Coronary artery (tissue), 2 donors: Measurements from ENCODE around the gene INO80B.
"Not testable (repeated sequence)": the region's sequence is repeated elsewhere in the genome, so short reads cannot be mapped to it uniquely, and the experiment has no call there.

Source experiments
- DNase-seq: peaks from one replicate; pipeline ENCODE4 v3.0.0-alpha.2; 2017; ENCODE audit warnings: low spot score
- H3K27ac ChIP-seq, 2 donors: fragments of 200-600 bp; sonication (generic); one replicate each; pipeline ENCODE4 v1.5.1; 2016 to 2019
- H3K4me3 ChIP-seq: fragments of 200-600 bp; sonication (generic); 2 replicates; pipeline ENCODE4 v1.5.1; 2016; ENCODE audit warnings: mild to moderate bottlenecking, moderate library complexity
- TF ChIP-seq, protein P1 (sequence below): fragments of 200-600 bp; sonication (generic); IDR thresholded peaks from one replicate; pipeline ENCODE4 v1.5.1; 2019; ENCODE audit warnings: antibody characterized with exemption

The INO80B gene

DNA sequence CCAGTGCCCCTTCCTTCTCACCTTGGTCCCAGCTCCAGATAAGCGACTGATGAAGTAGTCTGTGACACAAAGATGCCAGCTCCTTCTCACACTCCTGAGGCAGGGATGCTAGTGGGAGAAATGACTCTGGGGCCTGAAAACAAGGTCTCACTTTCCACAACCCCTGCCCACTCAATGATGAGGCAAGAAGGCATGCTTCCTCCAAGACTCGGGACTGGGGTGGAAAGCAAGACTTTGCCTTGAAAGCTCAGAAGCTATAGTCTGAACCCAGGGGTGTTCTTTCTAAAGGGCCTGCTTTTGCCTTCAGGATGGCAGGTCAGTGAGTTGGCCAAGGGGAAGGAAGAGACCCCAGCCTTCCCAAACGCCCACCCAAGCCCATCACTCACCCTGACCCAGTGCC, 26.5 kb downstream of the INO80B start:
- peak overlapping the region; percentile 80 for H3K4me3 ChIP-seq
- H3K27ac ChIP-seq: no peak overlapping the region
- no peak for DNase-seq
- TF ChIP-seq, protein P1, sequence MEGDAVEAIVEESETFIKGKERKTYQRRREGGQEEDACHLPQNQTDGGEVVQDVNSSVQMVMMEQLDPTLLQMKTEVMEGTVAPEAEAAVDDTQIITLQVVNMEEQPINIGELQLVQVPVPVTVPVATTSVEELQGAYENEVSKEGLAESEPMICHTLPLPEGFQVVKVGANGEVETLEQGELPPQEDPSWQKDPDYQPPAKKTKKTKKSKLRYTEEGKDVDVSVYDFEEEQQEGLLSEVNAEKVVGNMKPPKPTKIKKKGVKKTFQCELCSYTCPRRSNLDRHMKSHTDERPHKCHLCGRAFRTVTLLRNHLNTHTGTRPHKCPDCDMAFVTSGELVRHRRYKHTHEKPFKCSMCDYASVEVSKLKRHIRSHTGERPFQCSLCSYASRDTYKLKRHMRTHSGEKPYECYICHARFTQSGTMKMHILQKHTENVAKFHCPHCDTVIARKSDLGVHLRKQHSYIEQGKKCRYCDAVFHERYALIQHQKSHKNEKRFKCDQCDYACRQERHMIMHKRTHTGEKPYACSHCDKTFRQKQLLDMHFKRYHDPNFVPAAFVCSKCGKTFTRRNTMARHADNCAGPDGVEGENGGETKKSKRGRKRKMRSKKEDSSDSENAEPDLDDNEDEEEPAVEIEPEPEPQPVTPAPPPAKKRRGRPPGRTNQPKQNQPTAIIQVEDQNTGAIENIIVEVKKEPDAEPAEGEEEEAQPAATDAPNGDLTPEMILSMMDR: no peak

DNA sequence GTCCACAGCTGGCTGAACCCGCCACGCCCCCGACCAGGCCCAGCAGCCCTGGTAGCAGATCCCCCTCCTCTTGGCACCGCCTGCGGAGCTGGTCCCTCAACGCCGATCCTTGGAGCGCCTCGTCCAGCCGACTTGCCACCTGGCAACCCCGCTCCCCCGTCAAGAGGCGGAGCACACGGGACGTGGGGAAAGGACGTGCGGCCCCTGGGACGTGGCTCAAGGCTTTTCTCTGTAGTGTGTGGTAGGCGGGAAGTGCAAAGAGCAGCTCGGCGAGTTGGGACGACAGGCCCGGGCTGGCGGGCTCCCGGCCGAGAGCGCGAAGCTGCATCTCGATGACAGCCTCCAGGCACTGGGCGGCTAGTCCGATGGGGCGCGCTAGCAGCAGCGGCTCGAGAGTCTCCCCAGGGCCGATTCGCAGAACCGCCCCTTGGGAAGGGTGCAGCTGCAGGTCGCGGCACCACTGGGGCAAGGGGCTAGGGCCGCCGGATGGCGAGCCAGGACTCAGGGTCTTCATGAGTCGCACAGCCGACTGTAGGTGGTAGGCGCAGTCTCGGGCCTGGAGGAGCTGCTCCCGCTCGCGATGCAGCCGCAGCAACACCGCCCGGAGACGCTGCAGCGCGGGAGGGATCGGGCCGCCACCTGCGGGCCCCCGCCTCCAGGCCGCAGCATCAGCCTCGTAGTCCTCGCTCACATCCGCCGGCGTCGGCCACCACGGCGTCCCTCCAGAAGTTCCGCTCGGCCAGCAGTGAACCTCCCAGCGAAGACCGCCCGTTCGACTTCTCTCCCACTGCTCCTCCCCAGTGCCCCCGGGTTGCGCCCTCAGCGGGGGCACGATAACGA, 27.3 kb downstream of the INO80B start:
- Histone ChIP-seq H3K27ac (peak overlapping the region; percentile 86 to 96), H3K4me3 (peak overlapping the region; percentile 80)
- TF ChIP-seq, protein P1: no peak
- DNase-seq: no peak

DNA sequence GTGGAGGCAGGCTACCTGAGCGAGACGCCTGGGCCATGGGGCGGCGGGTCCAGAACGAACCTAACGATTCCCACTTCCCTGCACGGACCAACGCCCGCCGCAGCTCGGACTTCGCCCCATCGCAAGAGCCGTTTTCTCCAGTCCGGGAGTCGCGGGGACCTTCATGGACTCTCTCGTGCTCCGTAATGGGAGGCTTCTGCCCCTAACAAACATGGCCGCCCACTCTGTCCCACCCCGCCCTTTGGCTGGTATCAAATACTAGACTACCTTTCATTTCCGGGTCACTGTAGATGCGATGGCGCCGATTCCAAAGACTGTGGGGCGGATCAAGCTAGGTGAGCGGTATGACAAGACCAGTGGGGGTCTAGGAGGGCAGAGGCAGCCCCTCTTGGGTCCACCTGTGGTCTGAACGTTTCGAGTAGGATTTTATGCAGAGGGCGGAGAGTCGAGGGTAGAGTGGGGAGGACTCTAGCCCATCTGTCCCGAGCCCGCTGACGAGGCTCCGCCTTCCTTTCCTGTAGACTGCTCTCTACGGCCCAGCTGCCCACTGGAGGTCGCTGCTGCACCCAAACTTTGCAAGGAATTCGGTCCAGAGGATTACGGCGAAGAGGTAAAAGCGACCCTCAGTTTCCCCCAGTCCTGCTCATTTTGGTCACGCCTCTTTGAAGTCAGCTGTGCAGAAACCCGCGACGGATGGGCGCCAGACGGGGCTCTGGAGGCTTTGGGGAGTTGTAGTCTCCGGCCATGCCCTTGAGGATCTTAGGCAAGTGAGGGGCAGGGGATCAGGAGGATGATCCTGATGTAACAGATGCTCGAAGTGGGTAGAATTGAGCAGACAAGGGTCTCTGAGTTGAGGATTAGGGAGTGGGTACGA, 28.2 kb downstream of the INO80B start, which contains the start of the genes CCDC142 and TTC31:
Gene CCDC142 (minus strand): TSS at position 198 of the 874 bp plus-strand sequence. CDS start 161 bp downstream, at position 37.
Gene TTC31 (plus strand): TSS at position 281 of the 874 bp plus-strand sequence. CDS start 15 bp downstream, at position 296.
- Histone ChIP-seq H3K4me3 (peak within 1 kb of the TSS; percentile 80), H3K27ac (peak within 1 kb of the TSS; percentile 86 to 96)
- TF ChIP-seq, protein P1: peak; percentile 77
- DNase-seq: peak; percentile 97

DNA sequence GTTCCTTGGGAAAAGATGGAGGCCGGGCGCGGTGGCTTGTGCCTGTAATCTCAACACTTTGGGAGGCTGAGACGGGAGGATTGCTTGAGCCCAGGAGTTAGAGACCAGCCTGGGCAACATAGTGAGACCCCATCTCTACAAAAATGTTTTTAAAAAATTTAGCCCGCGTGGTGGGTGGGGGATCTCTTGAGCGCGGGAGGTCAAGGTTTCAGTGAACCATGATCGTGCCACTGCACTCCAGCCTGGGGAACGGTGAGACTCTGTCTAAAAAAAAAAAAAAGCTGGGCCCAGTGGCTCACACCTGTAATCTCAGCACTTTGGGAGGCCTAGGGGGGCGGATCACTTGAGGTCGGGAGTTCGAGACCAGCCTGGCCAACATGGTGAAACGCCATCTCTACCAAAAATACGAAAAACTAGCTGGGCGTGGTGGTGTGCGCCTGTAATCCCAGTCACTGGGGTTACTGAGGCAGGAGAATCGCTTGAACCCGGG, 28.8 kb downstream of the INO80B start:
- peak overlapping the region; percentile 80 for H3K4me3 ChIP-seq
- peak overlapping the region; percentile 86 to 96 for H3K27ac ChIP-seq
- not testable (repeated sequence) for DNase-seq

DNA sequence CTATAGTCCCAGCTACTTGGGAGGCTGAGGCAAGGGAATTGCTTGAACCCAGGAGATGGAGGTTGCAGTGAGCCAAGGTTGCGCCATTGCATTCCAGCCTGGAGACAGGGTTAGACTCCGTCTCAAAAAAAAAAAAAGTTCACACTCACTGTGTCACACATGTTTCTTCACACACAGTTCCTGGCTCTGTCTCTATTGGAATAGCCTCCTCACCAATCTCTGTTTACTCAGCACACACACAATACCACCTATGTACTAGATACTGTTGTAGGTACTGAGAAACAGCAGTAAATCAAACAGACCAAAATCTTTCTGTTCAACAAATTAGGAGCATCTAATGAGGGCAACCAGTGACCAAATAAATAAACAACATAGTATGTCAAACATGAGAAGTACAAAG, 31.3 kb downstream of the INO80B start:
- no peak overlapping the region for H3K27ac ChIP-seq
- no peak overlapping the region for H3K4me3 ChIP-seq
- DNase-seq: no peak
- TF ChIP-seq, protein P1: no peak

DNA sequence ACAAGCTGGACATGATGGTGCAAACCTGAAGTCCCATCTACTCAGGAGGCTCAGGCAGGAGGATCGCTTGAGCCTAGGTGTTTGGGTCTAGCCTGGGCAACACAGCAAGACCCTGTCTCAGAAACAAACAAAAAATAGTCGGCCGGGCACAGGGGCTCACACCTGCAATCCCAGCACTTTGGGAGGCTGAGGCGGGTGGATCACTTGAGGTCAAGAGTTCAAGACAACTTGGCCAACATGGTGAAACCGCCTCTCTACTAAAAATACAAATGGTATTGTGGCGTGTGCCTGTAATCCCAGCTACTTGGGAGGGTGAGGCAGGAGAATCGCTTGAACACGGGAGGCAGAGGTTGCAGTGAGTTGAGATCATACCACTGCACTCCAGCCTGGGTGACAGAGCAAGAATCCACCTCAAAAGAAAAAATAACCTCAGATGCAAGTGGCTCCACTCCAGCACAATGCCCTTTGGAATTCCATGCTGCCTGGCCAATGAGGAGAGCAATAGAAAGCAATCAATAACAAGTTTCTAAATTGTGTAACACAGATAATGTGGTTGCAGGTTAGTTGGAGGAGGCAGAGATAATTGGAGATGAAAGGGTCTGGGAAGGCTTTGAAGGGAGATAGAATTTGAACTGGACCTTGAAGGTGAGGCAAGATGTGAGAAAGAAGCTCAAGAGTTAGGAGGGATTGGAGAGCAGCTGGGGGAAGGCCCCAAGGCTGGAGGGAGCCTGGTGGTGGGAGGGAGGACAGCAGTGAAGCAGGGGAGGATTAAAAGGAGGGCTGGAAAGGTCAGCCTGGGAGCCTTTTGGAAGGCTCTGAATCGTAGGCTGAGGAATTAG, 34.0 kb downstream of the INO80B start:
- TF ChIP-seq, protein P1: no peak
- Histone ChIP-seq H3K4me3 (no peak overlapping the region), H3K27ac (no peak overlapping the region)
- DNase-seq: no peak
